SK-N-SH (cell line): ENCODE results near the gene EPHA10. TPM values are rescaled to one million over a fixed set of nuclear protein-coding genes. Genes with fewer than 3 reads are reported as not detected.

Experiments
- CTCF ChIA-PET: fragments of 300-600, 350-600 bp; formaldehyde crosslinking; extraction: SDS; loops from one replicate; lab custom pipeline; 2021; lab: Yijun Ruan, JAX
- POLR2A ChIA-PET: fragments of 350-600 bp; sonication (Branson Sonifier 250); formaldehyde crosslinking; extraction: SDS; loops from one replicate; lab custom pipeline; 2020; ENCODE audit warnings: antibody characterized with exemption, inconsistent platforms; lab: Yijun Ruan, JAX
- DNase-seq: peaks from one replicate; pipeline ENCODE4 v3.0.0; 2012
- H2AFZ ChIP-seq: fragments of 200-600 bp; sonication (generic); 2 replicates; pipeline ENCODE4 v1.8.1; 2016; ENCODE audit warnings: antibody characterized with exemption, mild to moderate bottlenecking, low read depth
- H3F3A ChIP-seq: fragments of 200-600 bp; sonication (generic); replicated peaks from 2 replicates; pipeline ENCODE3; 2016; ENCODE audit warnings: antibody characterized with exemption, mild to moderate bottlenecking; ENCODE audit not compliant: insufficient read depth
- H3K27ac ChIP-seq, 2 experiments: fragments of 200-500 bp in 1 of 2; fragments of 200-600 bp in 1 of 2; sonication (Bioruptor generic) in 1 of 2; sonication (generic), shearing (Covaris generic) in 1 of 2; 2 replicates each; pipeline versions ENCODE4 v1.5.1 to v1.6.1; 2014 to 2016; ENCODE audit warnings: low read depth in 2 of 2, inconsistent platforms in 1 of 2, low read length in 1 of 2, mild to moderate bottlenecking in 1 of 2, mixed read lengths in 1 of 2
- H3K27me3 ChIP-seq: fragments of 200-600 bp; sonication (generic), shearing (Covaris generic); 2 replicates; pipeline ENCODE4 v1.6.1; 2016; ENCODE audit warnings: mixed run types; ENCODE audit not compliant: insufficient read depth
- H3K36me3 ChIP-seq, 2 experiments: fragments of 200-500 bp in 1 of 2; fragments of 200-600 bp in 1 of 2; sonication (Bioruptor generic) in 1 of 2; sonication (generic) in 1 of 2; replicated peaks in 1 of 2; 2 replicates each; pipeline versions ENCODE3 to v1.5.1; 2014 to 2016; ENCODE audit warnings: low read length in 1 of 2, mild to moderate bottlenecking in 1 of 2; ENCODE audit not compliant: insufficient read depth in 2 of 2, control insufficient read depth in 1 of 2
- H3K4me1 ChIP-seq, 2 experiments: fragments of 200-500 bp in 1 of 2; fragments of 200-600 bp in 1 of 2; sonication (Bioruptor generic) in 1 of 2; sonication (generic), shearing (Covaris generic) in 1 of 2; 2 replicates each; pipeline versions ENCODE4 v1.5.1 to v1.6.1; 2014 to 2016; ENCODE audit warnings: low read depth in 1 of 2, low read length in 1 of 2, mixed run types in 1 of 2; ENCODE audit not compliant: insufficient read depth in 2 of 2, control insufficient read depth in 1 of 2
- H3K4me2 ChIP-seq: fragments of 200-600 bp; sonication (generic), shearing (Covaris generic); 2 replicates; pipeline ENCODE4 v1.6.1; 2017; ENCODE audit warnings: mixed run types
- H3K4me3 ChIP-seq, 2 experiments: fragments of 200-500 bp in 1 of 2; fragments of 200-600 bp in 1 of 2; sonication (Bioruptor generic) in 1 of 2; sonication (generic), shearing (Covaris generic) in 1 of 2; 2 replicates each; pipeline versions ENCODE4 v1.5.1 to v1.8.1; 2014 to 2016; ENCODE audit warnings: low read depth in 2 of 2, inconsistent platforms in 1 of 2, low read length in 1 of 2, mild to moderate bottlenecking in 1 of 2, mixed read lengths in 1 of 2, moderate library complexity in 1 of 2
- H3K79me2 ChIP-seq: fragments of 200-600 bp; sonication (generic); 2 replicates; pipeline ENCODE4 v1.8.1; 2017; ENCODE audit warnings: mild to moderate bottlenecking; ENCODE audit not compliant: insufficient read depth
- H3K9ac ChIP-seq: fragments of 200-600 bp; sonication (generic); 2 replicates; pipeline ENCODE4 v1.6.1; 2017; ENCODE audit warnings: mixed run types
- H3K9me2 ChIP-seq: fragments of 200-600 bp; sonication (generic); 2 replicates; pipeline ENCODE4 v1.6.1; 2017; ENCODE audit warnings: mixed run types
- H3K9me3 ChIP-seq: fragments of 200-600 bp; sonication (generic); 2 replicates; pipeline ENCODE4 v1.6.1; 2017; ENCODE audit warnings: mixed run types, mild to moderate bottlenecking, moderate library complexity
- H4K20me1 ChIP-seq: fragments of 200-600 bp; sonication (generic); 2 replicates; pipeline ENCODE4 v1.6.1; 2017; ENCODE audit warnings: mild to moderate bottlenecking, mixed run types; ENCODE audit not compliant: insufficient read depth
- CHD2 ChIP-seq: fragments of 150-350 bp; IDR thresholded peaks from 2 replicates; pipeline ENCODE4 v1.6.1; 2018; ENCODE audit warnings: low read length; ENCODE audit not compliant: partially characterized antibody
- FOSL2 ChIP-seq: IDR thresholded peaks from 2 replicates; pipeline ENCODE4 v1.4.0; 2012; ENCODE audit warnings: low read depth, mild to moderate bottlenecking, moderate library complexity, borderline replicate concordance
- FOXJ3 ChIP-seq: sonication (generic); formaldehyde crosslinking; IDR thresholded peaks from 2 replicates; pipeline ENCODE4 v1.5.1; 2020; ENCODE audit warnings: mild to moderate bottlenecking, missing genetic modification reagents
- GABPA ChIP-seq: IDR thresholded peaks from 2 replicates; pipeline ENCODE4 v1.4.0; 2012; ENCODE audit warnings: low read depth, mild to moderate bottlenecking
- NRF1 ChIP-seq: IDR thresholded peaks from 2 replicates; pipeline ENCODE4 v1.6.1; 2012; ENCODE audit warnings: low read depth, mild to moderate bottlenecking, low read length
- POLR2AphosphoS5 ChIP-seq: IDR thresholded peaks from 2 replicates; pipeline ENCODE4 v1.6.1; 2012; ENCODE audit warnings: low read depth, low read length
- RAD21 ChIP-seq: IDR thresholded peaks from 2 replicates; pipeline ENCODE4 v1.6.1; 2012; ENCODE audit warnings: mild to moderate bottlenecking, low read length
- RCOR1 ChIP-seq: fragments of 150-350 bp; IDR thresholded peaks from 2 replicates; pipeline ENCODE4 v1.6.1; 2017; ENCODE audit warnings: antibody characterized with exemption, low read length
- RFX5 ChIP-seq: IDR thresholded peaks from 2 replicates; pipeline ENCODE4 v1.6.1; 2012; ENCODE audit warnings: mild to moderate bottlenecking, improper control_type of control experiment, low read length
- TAF1 ChIP-seq: IDR thresholded peaks from 2 replicates; pipeline ENCODE4 v1.6.1; 2012; ENCODE audit warnings: low read depth, mild to moderate bottlenecking, low read length, moderate library complexity, borderline replicate concordance
- TEAD4 ChIP-seq: IDR thresholded peaks from 2 replicates; pipeline ENCODE4 v1.4.0; 2012; ENCODE audit warnings: mild to moderate bottlenecking, borderline replicate concordance; ENCODE audit not compliant: insufficient read depth
- YY1 ChIP-seq: IDR thresholded peaks from 2 replicates; pipeline ENCODE4 v1.4.0; 2012; ENCODE audit warnings: low read depth, mild to moderate bottlenecking
- WGBS: methylation state at CpG from one replicate; pipeline ENCODE4 v1.1.6; 2017; ENCODE audit warnings: low lambda C conversion rate; 5-methylcytosine and 5-hydroxymethylcytosine counted together
- polyA plus RNA-seq, 3 experiments: library from polyadenylated mRNA; depleted of rRNA; stranded (reverse); fragments of >200 nt; gene quantifications; 2 replicates each; pipeline ENCODE4 v1.2.3, GENCODE V29; 2012
- TF ChIP-seq, protein P1 (sequence below): IDR thresholded peaks from 2 replicates; pipeline ENCODE4 v1.4.0; 2012; ENCODE audit warnings: low read depth
- TF ChIP-seq, protein P2 (sequence below): IDR thresholded peaks from 2 replicates; pipeline ENCODE4; 2012
- TF ChIP-seq, protein P3 (sequence below): IDR thresholded peaks from 2 replicates; pipeline ENCODE4 v1.4.0; 2012; ENCODE audit warnings: low read depth, borderline replicate concordance

EPHA10 gene
- polyA plus RNA-seq, 1 of the 3 experiments (the other 2 are of a cell fraction), result 0.05 TPM

DNA sequence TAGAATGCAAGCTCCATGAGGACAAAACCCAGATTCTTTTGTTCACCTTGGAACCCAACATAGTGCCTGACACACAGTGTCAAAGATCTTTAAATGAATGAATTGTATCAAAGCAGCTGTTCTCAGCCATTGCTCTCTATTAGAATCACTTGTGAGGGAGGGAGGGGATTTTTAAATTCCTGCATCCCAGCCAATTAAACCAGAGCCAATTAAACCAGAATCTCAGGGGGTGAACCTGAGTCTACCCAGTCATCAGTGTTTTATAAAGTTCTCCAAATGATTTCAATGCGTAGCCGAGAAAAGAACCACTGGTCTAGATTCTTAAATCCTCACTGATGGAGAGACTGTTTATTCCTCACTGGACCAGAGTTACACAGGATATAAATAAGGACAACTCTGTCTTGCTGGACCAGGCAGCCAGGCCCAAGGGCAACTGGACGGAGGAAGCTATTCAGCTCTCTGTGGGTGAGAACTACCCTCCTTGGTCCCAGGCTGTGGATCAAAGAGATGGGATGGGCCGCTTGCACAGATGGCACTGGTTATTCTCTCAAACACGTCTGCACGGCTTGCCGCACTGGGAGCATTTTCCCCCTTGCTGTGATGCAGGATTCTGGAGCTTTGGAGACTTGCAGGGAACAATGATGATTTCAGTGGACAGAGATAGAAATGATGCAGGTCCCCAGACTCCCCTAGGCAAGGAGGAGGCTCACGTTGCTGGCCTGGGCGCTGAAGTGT, 92.6 kb downstream of the EPHA10 start:
- H3K4me2 ChIP-seq, result no peak overlapping the region
- no peak overlapping the region for H2AFZ ChIP-seq
- no peaks in the 10 kb centered on the region for H3K9me3 ChIP-seq
- CTCF ChIA-PET, result interaction anchor here (1.4 to 5.4 kb wide), 2 partner anchors 10 to 69 kb away, joined by 3 to 42 read pairs; no protein-coding TSS in a partner anchor
- no peak overlapping the region for H3K27ac ChIP-seq
- H3K79me2 ChIP-seq, result no peaks in the 10 kb centered on the region
- no peak overlapping the region for H3K4me3 ChIP-seq
- 0 out of 2 replicates have a peak, but pooled peaks cover 3% of the 10 kb centered on the region for H3K27me3 ChIP-seq
- no peaks in the 10 kb centered on the region for H3K9me2 ChIP-seq
- 46% methylated on average over 6 of the region's 9 CpGs for WGBS
- no peak for DNase-seq
- no peaks in the 10 kb centered on the region for H4K20me1 ChIP-seq
- no peaks in the 10 kb centered on the region for H3K36me3 ChIP-seq
- H3K4me1 ChIP-seq, result peaks cover 0 to 2% of the 10 kb centered on the region in 2 experiments; a peak in 1 of 4 replicates
- H3F3A ChIP-seq, result no peaks in the 10 kb centered on the region
- TF ChIP-seq, protein P1, sequence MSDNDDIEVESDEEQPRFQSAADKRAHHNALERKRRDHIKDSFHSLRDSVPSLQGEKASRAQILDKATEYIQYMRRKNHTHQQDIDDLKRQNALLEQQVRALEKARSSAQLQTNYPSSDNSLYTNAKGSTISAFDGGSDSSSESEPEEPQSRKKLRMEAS, result no peak
- TF ChIP-seq, protein P2, sequence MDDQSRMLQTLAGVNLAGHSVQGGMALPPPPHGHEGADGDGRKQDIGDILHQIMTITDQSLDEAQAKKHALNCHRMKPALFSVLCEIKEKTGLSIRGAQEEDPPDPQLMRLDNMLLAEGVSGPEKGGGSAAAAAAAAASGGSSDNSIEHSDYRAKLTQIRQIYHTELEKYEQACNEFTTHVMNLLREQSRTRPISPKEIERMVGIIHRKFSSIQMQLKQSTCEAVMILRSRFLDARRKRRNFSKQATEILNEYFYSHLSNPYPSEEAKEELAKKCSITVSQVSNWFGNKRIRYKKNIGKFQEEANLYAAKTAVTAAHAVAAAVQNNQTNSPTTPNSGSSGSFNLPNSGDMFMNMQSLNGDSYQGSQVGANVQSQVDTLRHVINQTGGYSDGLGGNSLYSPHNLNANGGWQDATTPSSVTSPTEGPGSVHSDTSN, result no peak
- TF ChIP-seq TEAD4 (no peak), FOXJ3 (CRISPR knock-in tag) (no peak), GABPA (no peak), YY1 (no peak), POLR2AphosphoS5 (no peak), FOSL2 (no peak)
- POLR2A ChIA-PET, result no interaction called here
- no peak overlapping the region for H3K9ac ChIP-seq

- no peak for DNase-seq
- CTCF ChIA-PET, result interaction anchor here (1.4 to 5.4 kb wide), 2 partner anchors 11 to 68 kb away, joined by 3 to 42 read pairs; no protein-coding TSS in a partner anchor
- TF ChIP-seq NRF1, result no peak
- no peak for TF ChIP-seq RCOR1
- TF ChIP-seq CHD2, result no peak
- no peak for TF ChIP-seq FOXJ3 (CRISPR knock-in tag)
- no peak for TF ChIP-seq YY1
- TF ChIP-seq, protein P3, sequence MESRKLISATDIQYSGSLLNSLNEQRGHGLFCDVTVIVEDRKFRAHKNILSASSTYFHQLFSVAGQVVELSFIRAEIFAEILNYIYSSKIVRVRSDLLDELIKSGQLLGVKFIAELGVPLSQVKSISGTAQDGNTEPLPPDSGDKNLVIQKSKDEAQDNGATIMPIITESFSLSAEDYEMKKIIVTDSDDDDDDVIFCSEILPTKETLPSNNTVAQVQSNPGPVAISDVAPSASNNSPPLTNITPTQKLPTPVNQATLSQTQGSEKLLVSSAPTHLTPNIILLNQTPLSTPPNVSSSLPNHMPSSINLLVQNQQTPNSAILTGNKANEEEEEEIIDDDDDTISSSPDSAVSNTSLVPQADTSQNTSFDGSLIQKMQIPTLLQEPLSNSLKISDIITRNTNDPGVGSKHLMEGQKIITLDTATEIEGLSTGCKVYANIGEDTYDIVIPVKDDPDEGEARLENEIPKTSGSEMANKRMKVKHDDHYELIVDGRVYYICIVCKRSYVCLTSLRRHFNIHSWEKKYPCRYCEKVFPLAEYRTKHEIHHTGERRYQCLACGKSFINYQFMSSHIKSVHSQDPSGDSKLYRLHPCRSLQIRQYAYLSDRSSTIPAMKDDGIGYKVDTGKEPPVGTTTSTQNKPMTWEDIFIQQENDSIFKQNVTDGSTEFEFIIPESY, result no peak
- TF ChIP-seq TEAD4, result no peak
- no peak for TF ChIP-seq RFX5
- no peak for TF ChIP-seq TAF1
- TF ChIP-seq RAD21, result no peak
Observed at GRCh38 chr1:37671261-37671660, 93.7 kb downstream of the EPHA10 start.

More at GRCh38 chr1:37671261-37671660, 93.7 kb downstream of the EPHA10 start:
- Histone ChIP-seq H3K9ac (no peak overlapping the region), H3K27me3 (0 out of 2 replicates have a peak, but pooled peaks cover 13% of the 10 kb centered on the region), H3K4me2 (no peak overlapping the region), H4K20me1 (no peaks in the 10 kb centered on the region), H3F3A (no peaks in the 10 kb centered on the region), H3K9me3 (no peaks in the 10 kb centered on the region), H3K79me2 (no peaks in the 10 kb centered on the region), H3K9me2 (no peaks in the 10 kb centered on the region), H3K27ac (no peak overlapping the region), H3K4me3 (no peak overlapping the region), H3K36me3 (no peaks in the 10 kb centered on the region), H2AFZ (no peak overlapping the region), H3K4me1 (peaks cover 0 to 11% of the 10 kb centered on the region in 2 experiments; a peak in 1 of 4 replicates)
- POLR2A ChIA-PET, result no interaction called here
- WGBS, result 54% methylated on average over 6 of the region's 6 CpGs
